ENCODE results near the gene TMSB4X.

TMSB4X gene

DNA sequence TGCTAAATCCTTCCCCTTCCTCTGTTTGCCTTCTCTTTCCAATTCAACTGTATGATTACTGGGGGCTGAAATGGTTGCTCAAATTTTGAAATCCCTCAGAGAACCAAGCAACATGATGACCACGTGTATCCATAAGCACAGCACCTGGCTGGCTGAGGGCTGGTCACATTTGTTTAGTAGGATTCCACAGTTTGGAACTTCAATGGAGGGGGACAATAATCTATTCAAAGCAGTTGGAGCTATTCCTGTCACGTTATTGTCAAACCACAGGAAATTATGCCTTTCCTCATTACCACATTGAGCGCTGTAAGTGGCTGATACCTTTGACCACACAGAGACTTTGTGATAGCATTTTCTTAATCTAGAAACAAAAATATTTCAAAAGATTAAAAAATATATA lies 7.0 kb downstream of the TMSB4X start:
- Histone ChIP-seq H3K4me3 (ENCODE audit: low read depth in 1 of 5, low read length in 5 of 5) (no peak overlapping the region), H3K4me1 (ENCODE audit: control insufficient read depth in 5 of 5, insufficient read depth in 5 of 5, low read length in 5 of 5) (peaks cover 3 to 30% (median 7%) of the 10 kb centered on the region in 5 donors), H3K27me3 (ENCODE audit: control insufficient read depth in 5 of 5, insufficient read depth in 4 of 5, low read length in 5 of 5) (no peaks in the 10 kb centered on the region), H3K9me3 (ENCODE audit: control insufficient read depth in 5 of 5, low read length in 5 of 5) (no peaks in the 10 kb centered on the region), H3K27ac (ENCODE audit: low read depth, low read length) (peak overlapping the region; percentile 25), H3K9ac (ENCODE audit: low read length in 5 of 5) (no peak overlapping the region), H3K36me3 (ENCODE audit: control insufficient read depth in 5 of 5, insufficient read depth in 5 of 5, low read length in 5 of 5) (peaks cover 0 to 5% (median 0%) of the 10 kb centered on the region in 5 donors)

DNA sequence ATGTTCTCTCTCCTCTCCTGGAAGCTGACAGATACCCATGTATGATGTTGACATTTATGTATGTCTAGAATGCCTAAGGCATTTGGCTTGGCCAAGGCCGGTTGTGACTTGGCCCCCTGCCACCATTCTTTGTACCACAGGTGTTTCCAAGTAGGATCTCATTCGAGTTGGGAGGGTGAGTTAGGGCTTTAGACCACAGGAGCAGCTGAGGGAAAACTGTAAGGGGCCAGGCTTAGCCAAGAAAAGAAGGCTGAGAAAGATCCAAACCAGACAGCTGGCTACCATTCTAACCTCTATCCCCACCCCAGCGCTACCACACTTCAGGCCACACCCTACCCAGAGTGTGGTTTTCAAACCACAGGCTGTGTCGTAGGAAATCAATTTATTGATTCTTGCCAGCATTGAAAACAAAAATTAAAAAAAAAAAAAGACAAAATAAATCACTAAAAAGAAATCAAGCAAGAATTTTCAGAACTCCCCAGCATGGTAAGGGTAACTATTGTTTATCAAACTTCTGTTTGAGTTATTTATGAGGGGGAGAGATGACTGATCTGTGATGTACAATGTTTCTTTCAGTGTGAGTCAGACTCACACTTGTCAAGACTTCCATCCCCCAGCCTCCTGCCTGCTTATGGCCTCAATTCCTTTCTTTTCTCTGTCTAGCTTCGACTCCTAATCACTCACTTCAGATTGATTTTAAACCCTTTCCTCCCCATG lies 9.9 kb downstream of the TMSB4X start:
- H3K9ac ChIP-seq (ENCODE audit: low read length in 5 of 5): no peak overlapping the region
- H3K27me3 ChIP-seq (ENCODE audit: control insufficient read depth in 5 of 5, insufficient read depth in 4 of 5, low read length in 5 of 5): no peaks in the 10 kb centered on the region
- H3K9me3 ChIP-seq (ENCODE audit: control insufficient read depth in 5 of 5, low read length in 5 of 5): no peaks in the 10 kb centered on the region
- no peak overlapping the region for H3K4me3 ChIP-seq (ENCODE audit: low read depth in 1 of 5, low read length in 5 of 5)
- peaks cover 0 to 29% (median 3%) of the 10 kb centered on the region in 5 donors for H3K4me1 ChIP-seq (ENCODE audit: control insufficient read depth in 5 of 5, insufficient read depth in 5 of 5, low read length in 5 of 5)
- no peaks in the 10 kb centered on the region for H3K36me3 ChIP-seq (ENCODE audit: control insufficient read depth in 5 of 5, insufficient read depth in 5 of 5, low read length in 5 of 5)
- H3K27ac ChIP-seq (ENCODE audit: low read depth, low read length): no peak overlapping the region

DNA sequence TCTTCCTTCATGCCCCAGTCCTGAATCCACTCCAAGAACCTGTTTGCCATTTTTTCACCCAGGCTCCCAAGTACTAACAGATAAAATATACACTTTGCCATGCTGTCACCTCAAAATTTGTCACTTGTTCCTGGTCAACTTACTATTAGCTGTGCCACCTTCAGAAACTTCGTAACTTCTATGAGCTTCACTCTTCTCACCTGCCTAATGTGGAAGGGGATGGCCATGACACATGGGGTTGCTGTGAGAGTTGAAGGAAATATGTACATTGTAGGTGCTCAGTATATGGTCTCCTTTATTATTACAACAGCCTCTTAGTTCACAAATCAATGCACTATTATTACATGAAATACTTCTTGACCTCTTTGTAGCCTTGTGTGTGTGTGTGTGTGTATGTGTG lies 10.4 kb downstream of the TMSB4X start:
- H3K27ac ChIP-seq (ENCODE audit: low read depth, low read length): no peak overlapping the region

DNA sequence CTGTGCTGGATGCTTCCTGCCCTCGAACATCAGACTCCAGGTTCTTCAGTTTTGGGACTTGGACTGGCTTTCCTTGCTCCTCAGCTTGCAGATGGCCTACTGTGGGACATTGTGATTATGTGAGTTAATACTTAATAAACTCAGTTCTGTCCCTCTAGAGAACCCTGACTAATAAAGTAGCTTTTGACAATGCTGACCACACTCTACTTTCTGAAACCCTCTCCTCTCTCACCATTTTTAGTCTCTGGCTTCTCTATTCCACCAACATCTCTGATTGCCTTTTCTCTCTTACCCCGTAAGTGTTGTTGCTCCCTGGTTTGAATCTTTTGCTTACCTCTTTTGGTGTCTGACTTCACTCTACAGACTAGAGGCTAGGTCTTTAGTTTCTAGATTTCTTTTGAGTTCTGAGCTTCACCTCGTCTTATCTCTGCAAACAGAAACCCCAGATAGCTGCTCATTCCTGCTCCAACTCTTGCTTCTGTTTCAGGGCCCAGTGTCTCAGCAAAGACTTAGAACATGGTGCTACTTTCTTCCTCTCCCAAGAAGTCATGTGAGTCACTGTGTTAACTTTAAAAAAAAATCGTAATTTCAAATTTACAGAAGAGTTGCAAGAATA lies 11.4 kb downstream of the TMSB4X start:
- no peaks in the 10 kb centered on the region for H3K36me3 ChIP-seq (ENCODE audit: control insufficient read depth in 5 of 5, insufficient read depth in 5 of 5, low read length in 5 of 5)
- H3K9ac ChIP-seq (ENCODE audit: low read length in 5 of 5): no peak overlapping the region
- no peak overlapping the region for H3K4me3 ChIP-seq (ENCODE audit: low read depth in 1 of 5, low read length in 5 of 5)
- no peaks in the 10 kb centered on the region for H3K9me3 ChIP-seq (ENCODE audit: control insufficient read depth in 5 of 5, low read length in 5 of 5)
- no peaks in the 10 kb centered on the region for H3K27me3 ChIP-seq (ENCODE audit: control insufficient read depth in 5 of 5, insufficient read depth in 4 of 5, low read length in 5 of 5)
- no peak overlapping the region for H3K27ac ChIP-seq (ENCODE audit: low read depth, low read length)
- peaks cover 0 to 30% (median 3%) of the 10 kb centered on the region in 5 donors for H3K4me1 ChIP-seq (ENCODE audit: control insufficient read depth in 5 of 5, insufficient read depth in 5 of 5, low read length in 5 of 5)

More for the DNA sequence above, 10.4 kb downstream of the TMSB4X start:
- Histone ChIP-seq H3K9me3 (ENCODE audit: control insufficient read depth in 5 of 5, low read length in 5 of 5) (no peaks in the 10 kb centered on the region), H3K4me1 (ENCODE audit: control insufficient read depth in 5 of 5, insufficient read depth in 5 of 5, low read length in 5 of 5) (peaks cover 0 to 30% (median 3%) of the 10 kb centered on the region in 5 donors), H3K4me3 (ENCODE audit: low read depth in 1 of 5, low read length in 5 of 5) (no peak overlapping the region), H3K36me3 (ENCODE audit: control insufficient read depth in 5 of 5, insufficient read depth in 5 of 5, low read length in 5 of 5) (no peaks in the 10 kb centered on the region), H3K27me3 (ENCODE audit: control insufficient read depth in 5 of 5, insufficient read depth in 4 of 5, low read length in 5 of 5) (no peaks in the 10 kb centered on the region), H3K9ac (ENCODE audit: low read length in 5 of 5) (no peak overlapping the region)

DNA sequence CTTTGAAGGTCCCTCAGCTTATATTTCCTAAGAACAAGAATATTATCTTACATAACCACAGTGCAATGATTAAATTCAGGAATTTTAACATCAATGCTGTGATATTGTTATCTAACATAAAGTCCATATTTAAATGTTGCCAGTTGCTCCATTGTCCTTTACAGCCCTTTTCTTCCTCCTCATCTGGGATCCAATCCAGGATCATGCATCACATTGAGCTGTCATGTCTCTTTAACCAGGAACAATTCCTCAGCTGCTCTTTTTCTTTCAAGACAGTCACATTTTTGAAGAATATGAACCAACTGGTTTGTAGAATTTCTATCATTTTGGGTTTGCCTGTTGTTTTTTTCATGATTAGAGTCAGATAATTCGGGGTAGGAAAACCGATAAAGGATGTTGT lies 12.0 kb downstream of the TMSB4X start:
- Histone ChIP-seq H3K27ac (ENCODE audit: low read depth, low read length) (no peak overlapping the region), H3K36me3 (ENCODE audit: control insufficient read depth in 5 of 5, insufficient read depth in 5 of 5, low read length in 5 of 5) (no peaks in the 10 kb centered on the region), H3K4me1 (ENCODE audit: control insufficient read depth in 5 of 5, insufficient read depth in 5 of 5, low read length in 5 of 5) (peaks cover 0 to 27% (median 3%) of the 10 kb centered on the region in 5 donors), H3K4me3 (ENCODE audit: low read depth in 1 of 5, low read length in 5 of 5) (no peak overlapping the region), H3K9me3 (ENCODE audit: control insufficient read depth in 5 of 5, low read length in 5 of 5) (no peaks in the 10 kb centered on the region), H3K27me3 (ENCODE audit: control insufficient read depth in 5 of 5, insufficient read depth in 4 of 5, low read length in 5 of 5) (no peaks in the 10 kb centered on the region), H3K9ac (ENCODE audit: low read length in 5 of 5) (no peak overlapping the region)

DNA sequence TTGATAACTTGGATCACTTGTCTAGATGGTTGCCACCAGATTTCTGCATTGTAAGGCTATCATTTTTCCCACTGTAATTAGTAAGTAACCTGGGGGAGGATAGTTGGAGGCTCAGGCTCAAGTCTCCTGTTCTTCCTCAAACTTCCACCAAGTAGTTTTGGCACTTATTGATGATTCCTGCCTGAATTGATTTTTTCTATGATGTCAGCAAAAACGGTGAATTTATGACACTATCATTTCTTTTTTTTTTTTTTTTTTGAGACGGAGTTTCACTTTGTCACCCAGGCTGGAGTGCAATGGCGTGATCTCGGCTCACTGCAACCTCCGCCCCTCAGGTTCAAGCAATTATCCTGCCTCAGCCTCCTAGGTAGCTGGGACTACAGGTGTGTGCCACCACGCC lies 12.4 kb downstream of the TMSB4X start:
- peaks cover 0 to 24% (median 3%) of the 10 kb centered on the region in 5 donors for H3K4me1 ChIP-seq (ENCODE audit: control insufficient read depth in 5 of 5, insufficient read depth in 5 of 5, low read length in 5 of 5)
- no peak overlapping the region for H3K27ac ChIP-seq (ENCODE audit: low read depth, low read length)

DNA sequence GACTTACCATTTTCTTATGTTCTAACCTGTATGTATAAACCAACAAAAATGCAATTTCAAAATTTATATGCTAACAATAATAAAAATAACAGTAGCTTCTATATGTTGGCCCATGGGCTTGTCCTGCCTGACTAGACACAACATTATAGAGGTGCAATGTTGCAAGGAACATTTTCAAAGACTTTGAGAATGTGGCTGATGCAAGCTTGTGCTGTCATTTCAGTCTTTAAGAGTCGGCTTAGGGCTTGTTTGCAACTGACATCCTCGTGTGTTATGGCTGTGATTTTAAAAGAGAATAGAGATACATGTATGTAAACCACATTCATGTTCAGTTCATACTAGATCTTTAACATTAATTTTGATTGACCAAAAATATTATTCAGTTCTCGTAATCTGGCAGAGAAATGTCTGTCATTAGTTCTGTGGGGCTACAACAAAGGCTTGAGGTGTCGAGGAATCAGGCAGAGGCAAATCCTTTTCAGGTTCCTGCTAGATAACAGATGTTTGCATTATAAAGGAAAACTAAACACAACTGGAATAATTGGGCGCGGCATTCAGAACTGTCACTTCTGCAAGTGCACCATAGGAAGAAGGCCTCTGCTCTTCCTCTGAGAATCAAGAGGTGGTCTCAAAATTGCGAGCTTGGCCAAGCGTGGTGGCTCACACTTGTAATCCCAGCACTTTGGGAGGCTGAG lies 13.1 kb downstream of the TMSB4X start:
- no peak overlapping the region for H3K4me3 ChIP-seq (ENCODE audit: low read depth in 1 of 5, low read length in 5 of 5)

More for the DNA sequence above, 12.4 kb downstream of the TMSB4X start:
- no peak overlapping the region for H3K9ac ChIP-seq (ENCODE audit: low read length in 5 of 5)
- H3K4me3 ChIP-seq (ENCODE audit: low read depth in 1 of 5, low read length in 5 of 5): no peak overlapping the region
- no peaks in the 10 kb centered on the region for H3K9me3 ChIP-seq (ENCODE audit: control insufficient read depth in 5 of 5, low read length in 5 of 5)
- no peaks in the 10 kb centered on the region for H3K27me3 ChIP-seq (ENCODE audit: control insufficient read depth in 5 of 5, insufficient read depth in 4 of 5, low read length in 5 of 5)
- H3K36me3 ChIP-seq (ENCODE audit: control insufficient read depth in 5 of 5, insufficient read depth in 5 of 5, low read length in 5 of 5): no peaks in the 10 kb centered on the region

DNA sequence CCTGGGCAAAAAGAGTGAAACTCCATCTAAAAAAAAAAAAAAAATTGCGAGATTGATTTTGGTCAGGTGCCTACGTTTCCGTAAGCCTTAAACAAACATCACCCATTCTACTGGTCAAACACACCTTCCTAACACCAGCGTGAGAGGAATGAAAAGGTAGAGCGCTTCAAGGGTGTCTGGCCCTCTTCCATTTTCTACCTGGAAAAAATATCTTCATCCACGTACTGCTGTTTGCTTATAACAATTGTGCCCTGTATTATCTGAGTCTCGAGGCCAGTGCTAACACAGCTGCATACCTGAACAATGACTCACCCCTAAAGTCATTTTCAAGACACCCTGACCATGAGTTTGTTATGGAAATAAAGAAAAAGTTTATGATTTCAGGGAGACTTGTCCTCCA lies 13.9 kb downstream of the TMSB4X start:
- H3K4me3 ChIP-seq (ENCODE audit: low read depth in 1 of 5, low read length in 5 of 5): no peak overlapping the region
- no peaks in the 10 kb centered on the region for H3K9me3 ChIP-seq (ENCODE audit: control insufficient read depth in 5 of 5, low read length in 5 of 5)
- H3K4me1 ChIP-seq (ENCODE audit: control insufficient read depth in 5 of 5, insufficient read depth in 5 of 5, low read length in 5 of 5): peaks cover 0 to 21% (median 3%) of the 10 kb centered on the region in 5 donors
- H3K36me3 ChIP-seq (ENCODE audit: control insufficient read depth in 5 of 5, insufficient read depth in 5 of 5, low read length in 5 of 5): no peaks in the 10 kb centered on the region
- no peak overlapping the region for H3K9ac ChIP-seq (ENCODE audit: low read length in 5 of 5)
- no peak overlapping the region for H3K27ac ChIP-seq (ENCODE audit: low read depth, low read length)
- H3K27me3 ChIP-seq (ENCODE audit: control insufficient read depth in 5 of 5, insufficient read depth in 4 of 5, low read length in 5 of 5): no peaks in the 10 kb centered on the region

More for the DNA sequence above, 13.1 kb downstream of the TMSB4X start:
- H3K27ac ChIP-seq (ENCODE audit: low read depth, low read length): no peak overlapping the region
- H3K4me1 ChIP-seq (ENCODE audit: control insufficient read depth in 5 of 5, insufficient read depth in 5 of 5, low read length in 5 of 5): peaks cover 0 to 21% (median 3%) of the 10 kb centered on the region in 5 donors
- H3K36me3 ChIP-seq (ENCODE audit: control insufficient read depth in 5 of 5, insufficient read depth in 5 of 5, low read length in 5 of 5): no peaks in the 10 kb centered on the region
- no peak overlapping the region for H3K9ac ChIP-seq (ENCODE audit: low read length in 5 of 5)
- no peaks in the 10 kb centered on the region for H3K9me3 ChIP-seq (ENCODE audit: control insufficient read depth in 5 of 5, low read length in 5 of 5)
- H3K27me3 ChIP-seq (ENCODE audit: control insufficient read depth in 5 of 5, insufficient read depth in 4 of 5, low read length in 5 of 5): no peaks in the 10 kb centered on the region

DNA sequence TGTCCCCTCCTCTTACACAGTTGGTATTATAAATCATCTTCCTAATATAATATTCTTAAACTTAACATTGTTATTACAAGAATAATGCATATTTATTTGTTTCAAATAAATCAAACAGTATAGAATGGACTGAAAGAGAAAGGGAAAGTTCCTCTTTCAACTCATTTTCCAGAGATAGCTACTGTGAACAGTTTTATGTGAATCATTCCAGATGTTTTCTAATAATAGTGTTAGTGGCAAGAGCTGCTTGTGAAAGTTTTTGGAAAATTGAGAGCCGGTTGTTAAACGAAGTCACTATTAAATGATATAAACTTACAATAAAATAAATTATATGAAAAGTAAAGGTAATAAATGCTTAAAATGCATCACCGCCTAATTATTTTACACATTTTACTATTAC lies 14.6 kb downstream of the TMSB4X start:
- Histone ChIP-seq H3K9ac (ENCODE audit: low read length in 5 of 5) (no peak overlapping the region), H3K27ac (ENCODE audit: low read depth, low read length) (no peak overlapping the region), H3K4me3 (ENCODE audit: low read depth in 1 of 5, low read length in 5 of 5) (no peak overlapping the region), H3K9me3 (ENCODE audit: control insufficient read depth in 5 of 5, low read length in 5 of 5) (no peaks in the 10 kb centered on the region), H3K27me3 (ENCODE audit: control insufficient read depth in 5 of 5, insufficient read depth in 4 of 5, low read length in 5 of 5) (no peaks in the 10 kb centered on the region), H3K36me3 (ENCODE audit: control insufficient read depth in 5 of 5, insufficient read depth in 5 of 5, low read length in 5 of 5) (no peaks in the 10 kb centered on the region), H3K4me1 (ENCODE audit: control insufficient read depth in 5 of 5, insufficient read depth in 5 of 5, low read length in 5 of 5) (peaks cover 0 to 19% (median 3%) of the 10 kb centered on the region in 5 donors)

DNA sequence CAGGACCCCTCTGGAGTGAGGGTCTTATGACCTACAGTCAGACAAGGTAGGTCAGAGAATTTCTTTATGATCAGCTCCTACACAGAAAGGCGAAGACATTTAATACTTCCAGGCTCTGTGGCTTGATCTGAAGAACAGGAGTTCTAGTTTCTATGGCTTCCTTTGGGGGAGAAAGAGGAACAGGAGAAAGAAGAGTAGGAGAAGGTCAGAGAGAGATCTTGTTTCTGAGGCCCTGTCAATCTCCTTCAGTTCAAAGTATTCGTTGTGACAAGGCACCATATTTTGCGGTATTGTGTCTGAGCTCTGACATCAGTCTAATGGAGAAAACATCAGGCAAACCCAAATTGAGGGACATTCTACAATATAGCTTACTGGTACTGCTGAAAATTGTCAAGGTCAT lies 16.7 kb downstream of the TMSB4X start:
- Histone ChIP-seq H3K27ac (ENCODE audit: low read depth, low read length) (no peak overlapping the region), H3K9ac (ENCODE audit: low read length in 5 of 5) (no peak overlapping the region), H3K27me3 (ENCODE audit: control insufficient read depth in 5 of 5, insufficient read depth in 4 of 5, low read length in 5 of 5) (peaks cover 0 to 2% (median 0%) of the 10 kb centered on the region in 5 donors), H3K4me3 (ENCODE audit: low read depth in 1 of 5, low read length in 5 of 5) (no peak overlapping the region), H3K4me1 (ENCODE audit: control insufficient read depth in 5 of 5, insufficient read depth in 5 of 5, low read length in 5 of 5) (peaks cover 0 to 10% (median 0%) of the 10 kb centered on the region in 5 donors), H3K9me3 (ENCODE audit: control insufficient read depth in 5 of 5, low read length in 5 of 5) (no peaks in the 10 kb centered on the region), H3K36me3 (ENCODE audit: control insufficient read depth in 5 of 5, insufficient read depth in 5 of 5, low read length in 5 of 5) (no peaks in the 10 kb centered on the region)
